ENCODE results near the gene MRPS15. TPM values are rescaled to one million over a fixed set of nuclear protein-coding genes. Genes with fewer than 3 reads are reported as not detected.
"Not testable (repeated sequence)": the region's sequence is repeated elsewhere in the genome, so short reads cannot be mapped to it uniquely, and the experiment has no call there.

Gene MRPS15
- total RNA-seq, 1 experiment from 2014 or later = 116 TPM

DNA sequence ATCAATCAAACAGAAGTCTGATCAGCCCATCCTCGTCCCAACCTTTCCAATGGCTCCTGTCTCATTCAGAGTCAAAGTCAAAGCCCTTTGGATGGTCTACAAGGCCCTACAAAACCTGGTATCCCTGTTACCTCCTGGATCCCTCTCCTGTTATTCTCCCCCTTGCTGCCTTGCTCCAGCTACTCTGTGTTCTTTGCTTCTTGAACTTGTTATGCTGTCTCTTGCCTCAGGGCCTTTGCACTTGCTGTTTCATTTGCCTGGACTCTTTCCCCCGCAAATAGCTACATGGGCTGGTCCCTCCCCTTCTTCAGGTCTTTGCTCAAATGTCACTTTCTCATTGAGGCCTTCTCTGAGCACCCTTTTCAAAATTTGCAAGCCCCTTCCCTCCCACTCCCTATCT lies 19.9 kb upstream of the MRPS15 start:
- no peak for DNase-seq (ENCODE audit: low read depth)

DNA sequence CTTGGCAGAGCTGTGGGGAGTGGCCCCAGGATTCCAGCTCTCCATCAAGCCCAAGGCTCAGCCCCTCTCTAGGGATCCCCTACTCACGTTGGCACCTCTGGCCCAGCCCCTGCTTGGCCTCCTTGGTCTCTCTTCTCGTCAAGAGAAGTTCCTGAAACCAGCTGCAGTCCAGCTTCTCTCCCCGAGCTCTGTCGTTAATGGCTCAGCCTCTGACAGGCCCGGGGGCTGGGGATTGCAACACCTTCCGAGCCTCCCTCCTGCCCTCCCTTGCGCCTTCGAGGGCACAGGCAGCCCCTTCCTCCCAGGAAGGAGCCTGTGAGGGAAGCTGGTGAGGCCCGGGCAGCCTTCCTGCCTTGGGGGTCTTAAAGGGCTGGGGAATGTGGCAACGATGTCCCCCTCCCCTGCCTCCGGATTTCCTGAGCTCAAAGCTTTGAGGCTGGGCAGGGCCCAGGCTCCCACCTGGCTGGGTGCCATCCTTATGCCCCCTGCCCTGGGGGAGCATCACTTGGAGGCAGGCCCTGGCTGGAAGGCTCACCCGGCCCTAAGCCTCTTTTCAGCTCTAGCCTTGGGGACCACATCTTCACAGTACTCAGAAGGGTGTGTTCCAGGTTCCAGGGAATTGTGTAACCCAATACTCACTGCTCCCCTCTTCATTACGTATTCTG lies 18.7 kb upstream of the MRPS15 start, which contains the start of gene CSF3R:
Gene CSF3R, minus strand, starts transcription at position 190 of the 665 bp plus-strand sequence. CDS start 3,417 bp downstream, outside the sequence.
- DNase-seq (ENCODE audit: low read depth) = no peak

DNA sequence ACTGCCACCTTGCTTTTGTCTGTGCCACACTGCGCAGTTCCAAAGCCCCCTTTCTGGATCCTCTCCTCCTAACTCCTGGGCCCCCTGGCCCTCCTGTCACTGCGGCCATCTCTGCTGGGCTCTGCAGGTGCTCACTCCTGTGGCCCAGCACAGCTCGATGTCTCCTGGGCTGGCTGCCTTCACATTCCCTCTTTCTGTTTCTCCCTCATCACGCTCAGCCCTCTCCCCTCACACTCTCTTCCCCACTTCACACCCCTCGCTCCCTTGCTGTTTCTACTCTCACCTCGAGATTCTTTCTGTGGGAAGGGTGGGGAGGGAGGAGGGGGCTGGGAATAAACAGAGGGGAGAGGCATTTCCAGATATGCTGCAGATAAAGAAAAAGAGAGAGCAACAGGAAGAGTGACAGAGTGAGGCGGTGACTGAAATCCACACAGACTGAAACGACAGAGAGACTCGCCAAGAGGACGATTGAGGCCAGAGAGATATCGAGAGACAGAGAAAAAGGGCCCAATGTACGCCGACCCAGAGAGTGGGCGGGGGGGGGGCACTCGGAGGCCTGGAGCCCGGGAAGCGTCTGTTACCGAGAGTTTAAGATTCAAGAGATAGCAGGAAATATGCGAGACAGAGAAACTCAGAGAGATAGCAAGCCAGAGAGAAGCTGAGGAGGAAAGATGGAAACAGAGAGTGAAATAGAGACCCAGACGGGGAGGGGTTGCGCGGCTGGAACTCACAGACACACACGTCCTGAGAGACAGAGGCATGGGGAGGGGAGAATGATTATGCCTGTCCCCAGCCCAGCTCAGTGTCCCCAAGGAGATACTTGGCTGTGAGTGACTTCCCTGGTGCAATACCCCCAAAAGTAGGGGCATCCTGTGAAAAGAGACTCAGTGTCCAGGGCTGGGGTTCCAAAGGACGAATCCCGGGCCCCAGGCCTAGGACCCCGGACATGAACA lies 17.9 kb upstream of the MRPS15 start:
- DNase-seq (ENCODE audit: low read depth) = no peak

DNA sequence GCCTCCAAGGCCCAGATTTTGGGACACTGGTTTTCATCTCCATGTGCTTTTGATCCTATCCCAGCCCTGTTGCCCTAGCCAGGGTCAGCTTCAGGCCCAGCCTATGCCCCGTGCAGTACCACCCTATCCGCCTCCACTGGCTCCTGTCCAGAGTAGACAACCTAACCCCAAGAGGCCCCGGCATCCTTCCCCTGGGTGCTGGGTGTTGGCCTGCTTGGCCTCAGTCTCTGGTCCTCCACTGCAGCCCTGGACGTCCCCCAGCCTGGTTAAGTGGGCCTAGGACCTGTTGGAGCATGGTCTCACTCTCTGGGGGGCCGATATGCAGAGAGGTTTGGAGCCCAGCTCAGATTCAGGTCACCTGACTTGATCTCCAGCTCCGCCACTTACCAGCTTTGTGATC lies 16.9 kb upstream of the MRPS15 start:
- DNase-seq (ENCODE audit: low read depth) = no peak

DNA sequence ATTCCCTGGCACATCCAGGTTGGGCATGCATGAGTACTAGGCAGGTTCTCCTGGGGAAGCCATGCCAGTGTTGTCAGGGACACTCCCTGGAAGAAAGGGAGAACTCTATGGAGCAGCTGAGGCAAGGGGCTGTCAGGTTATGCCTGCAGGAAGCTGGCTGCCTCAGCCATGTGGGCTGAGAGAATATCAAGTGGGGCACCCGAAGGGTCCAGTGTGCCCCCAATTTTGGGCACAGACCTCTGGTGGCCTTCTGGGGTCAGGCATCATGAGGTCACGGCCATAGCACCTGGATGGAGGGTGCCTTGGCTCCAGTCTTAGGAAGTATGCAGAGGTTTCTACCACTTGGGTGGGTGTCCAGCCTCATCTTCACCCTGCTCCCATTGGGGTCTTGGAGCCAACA lies 16.0 kb upstream of the MRPS15 start:
- DNase-seq (ENCODE audit: low read depth) = no peak

DNA sequence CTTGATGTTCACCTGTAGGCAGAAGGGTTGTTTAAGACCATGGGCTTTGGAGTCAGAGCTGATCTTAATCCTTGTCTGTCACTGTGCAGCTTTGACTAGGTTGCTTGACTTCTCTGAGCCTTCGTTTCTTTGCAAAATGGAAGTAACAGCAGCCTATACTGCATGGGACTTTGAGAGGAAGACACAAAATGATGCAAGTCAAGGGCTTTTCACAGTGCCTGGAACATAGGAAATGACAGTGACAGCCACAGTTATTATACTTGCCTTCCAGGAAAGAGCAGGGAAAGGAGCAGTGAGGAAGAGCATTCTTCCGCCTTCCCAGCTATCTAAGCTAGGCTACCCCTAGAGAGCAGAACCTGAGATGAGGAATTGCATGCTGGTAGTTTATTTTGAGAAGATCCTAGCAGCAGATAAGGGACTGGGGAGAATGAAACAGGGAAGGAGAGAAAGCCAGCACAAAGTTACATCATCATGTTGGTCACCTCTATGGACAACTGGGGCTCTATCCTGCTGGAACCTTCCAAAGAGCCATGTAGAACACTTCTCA lies 15.4 kb upstream of the MRPS15 start:
- peak; percentile 19 for DNase-seq (ENCODE audit: low read depth)

DNA sequence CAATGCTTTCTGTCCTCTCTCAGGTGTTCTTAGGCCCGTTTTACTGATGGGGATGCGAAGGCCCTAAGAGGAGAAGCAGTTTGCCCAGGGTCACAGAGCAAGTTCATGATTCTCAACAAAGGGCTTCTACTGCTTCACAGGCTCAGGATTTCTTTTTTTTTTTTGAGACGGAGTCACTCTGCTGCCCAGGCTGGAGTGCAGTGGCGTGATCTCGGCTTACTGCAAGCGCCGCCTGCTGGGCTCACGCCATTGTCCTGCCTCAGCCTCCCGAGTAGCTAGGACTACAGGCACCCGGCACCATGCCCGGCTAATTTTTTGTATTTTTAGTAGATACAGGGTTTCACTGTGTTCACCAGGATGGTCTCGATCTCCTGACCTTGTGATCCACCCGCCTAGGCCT lies 13.4 kb upstream of the MRPS15 start:
- DNase-seq (ENCODE audit: low read depth) = not testable (repeated sequence)

DNA sequence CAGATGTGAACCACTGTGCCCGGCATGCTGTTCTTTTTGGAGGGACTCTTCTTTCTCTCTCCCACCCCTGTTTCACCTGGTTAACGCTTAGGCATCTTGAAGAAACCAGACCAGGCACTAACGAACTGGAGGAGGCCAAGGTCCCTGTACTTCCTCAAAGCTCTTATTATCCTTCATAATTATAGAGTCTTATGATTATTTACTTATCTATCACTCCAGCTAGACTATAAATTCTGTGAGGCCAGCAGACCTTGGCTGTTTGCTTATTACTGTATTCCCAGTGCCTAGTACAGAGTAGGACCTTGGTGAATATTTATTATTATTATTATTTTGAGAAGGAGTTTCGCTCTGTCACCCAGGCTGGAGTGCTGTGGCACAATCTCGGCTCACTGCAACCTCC lies 12.8 kb upstream of the MRPS15 start:
- DNase-seq (ENCODE audit: low read depth) = no peak

DNA sequence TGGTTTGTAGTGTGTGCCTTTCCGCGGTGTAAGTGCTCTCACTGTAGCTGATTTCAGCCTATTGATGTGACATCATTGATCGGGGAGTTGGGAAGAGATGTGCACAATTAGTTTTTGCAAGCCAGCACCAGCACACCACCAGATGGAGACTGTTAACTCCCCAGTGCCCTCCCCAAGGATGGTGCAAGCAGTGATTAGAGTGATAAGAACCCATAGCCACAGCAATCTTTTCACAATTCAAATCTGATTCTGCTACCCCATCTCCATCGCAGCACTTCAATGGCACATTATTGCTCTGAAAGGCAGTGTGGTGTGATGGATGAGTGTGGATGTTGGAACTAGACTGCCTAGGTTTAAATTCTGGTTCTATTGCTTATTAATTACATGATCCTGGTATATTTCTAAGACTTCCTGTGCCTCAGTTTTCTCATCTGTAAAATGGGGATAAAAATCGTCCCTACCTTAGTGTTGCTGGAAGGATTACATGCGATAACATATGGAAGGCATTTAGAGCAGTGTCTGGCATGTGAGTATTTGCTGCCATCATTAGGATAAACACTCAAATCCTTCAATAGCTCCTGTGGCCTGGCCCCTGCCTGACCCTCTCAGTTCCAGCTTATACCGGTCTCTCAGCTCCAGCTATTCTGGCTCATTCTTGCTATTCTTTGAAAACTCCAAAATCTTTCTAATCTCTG lies 11.9 kb upstream of the MRPS15 start:
- DNase-seq (ENCODE audit: low read depth) = no peak

DNA sequence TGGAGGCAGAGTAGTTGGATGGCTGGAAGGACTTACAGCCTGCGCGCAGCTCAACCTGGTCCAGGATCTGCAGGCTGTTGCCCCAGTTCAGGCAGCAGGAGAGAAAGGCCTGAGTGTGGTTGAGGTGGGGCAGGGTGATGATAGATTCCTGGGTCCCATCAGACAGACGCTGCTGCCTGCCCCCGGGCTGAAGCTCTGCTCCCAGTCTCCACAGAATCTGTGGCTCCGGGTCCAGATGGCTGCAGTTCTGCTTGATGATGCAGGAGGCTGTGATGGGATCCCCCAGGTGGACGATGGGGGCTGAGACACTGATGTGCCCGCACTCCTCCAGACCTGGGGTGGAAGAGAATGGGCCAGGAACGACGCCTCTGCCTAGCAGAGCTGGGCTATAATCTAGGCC lies 11.2 kb upstream of the MRPS15 start:
- no peak for DNase-seq (ENCODE audit: low read depth)

DNA sequence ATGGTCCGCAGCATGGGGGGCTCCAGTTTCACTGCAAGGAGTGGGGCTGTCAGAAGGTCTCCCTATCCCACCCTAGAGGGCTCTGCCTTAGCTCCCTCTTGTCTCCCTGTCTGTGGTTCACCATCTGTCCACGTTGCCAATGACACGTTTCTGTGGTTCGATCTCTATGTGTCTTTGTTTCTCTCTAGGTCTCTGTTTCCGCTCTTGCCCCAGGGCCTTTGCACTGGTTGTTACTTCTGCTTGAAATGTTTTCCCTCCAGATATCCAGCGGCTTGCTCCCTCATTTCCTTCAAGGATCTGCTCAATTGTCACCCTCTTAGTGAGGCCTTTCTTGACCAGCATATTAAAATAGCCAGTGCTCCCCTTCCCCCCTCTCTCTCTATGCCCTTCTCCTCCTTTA lies 8.5 kb upstream of the MRPS15 start:
- DNase-seq (ENCODE audit: low read depth) = peak; percentile 35

DNA sequence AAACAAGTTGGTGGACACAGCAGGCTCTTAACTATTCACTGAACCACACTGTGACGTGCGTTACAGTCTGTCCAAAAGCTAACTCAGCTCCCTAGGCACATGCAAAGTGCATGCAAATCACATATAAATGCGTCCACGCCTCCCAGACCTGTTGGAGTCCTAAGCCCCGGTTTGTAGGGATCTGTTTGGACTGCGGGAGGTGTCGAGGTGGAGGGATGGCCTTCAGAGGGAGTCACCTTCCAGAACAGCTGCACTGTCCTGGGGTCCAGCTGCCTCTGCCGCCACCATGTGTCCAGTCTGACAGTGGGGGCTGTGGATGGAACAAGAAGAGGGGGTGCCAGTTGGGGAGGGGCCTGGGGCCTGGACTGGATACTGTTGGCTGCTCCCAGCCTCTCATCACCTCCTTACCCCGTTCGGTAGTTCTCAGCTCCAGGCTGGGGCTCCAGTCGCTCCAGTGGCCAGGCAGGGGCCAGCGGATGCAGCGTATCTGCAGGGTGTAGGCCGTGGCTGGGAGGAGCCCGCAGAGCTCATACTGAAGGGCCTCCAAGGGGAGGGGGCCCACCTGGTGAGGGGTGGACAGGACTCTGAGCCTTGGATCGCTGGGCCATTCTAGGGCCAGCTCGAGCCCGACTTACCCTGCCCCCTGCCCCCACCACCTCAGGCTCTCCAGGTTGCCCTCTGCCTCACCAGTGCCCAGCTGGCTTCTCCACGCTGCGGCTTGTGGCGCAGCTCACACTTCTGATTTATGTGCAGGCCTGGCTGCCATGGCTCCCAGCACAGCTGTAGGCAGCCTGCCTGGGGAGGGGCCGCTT lies 7.9 kb upstream of the MRPS15 start:
- DNase-seq (ENCODE audit: low read depth) = no peak

DNA sequence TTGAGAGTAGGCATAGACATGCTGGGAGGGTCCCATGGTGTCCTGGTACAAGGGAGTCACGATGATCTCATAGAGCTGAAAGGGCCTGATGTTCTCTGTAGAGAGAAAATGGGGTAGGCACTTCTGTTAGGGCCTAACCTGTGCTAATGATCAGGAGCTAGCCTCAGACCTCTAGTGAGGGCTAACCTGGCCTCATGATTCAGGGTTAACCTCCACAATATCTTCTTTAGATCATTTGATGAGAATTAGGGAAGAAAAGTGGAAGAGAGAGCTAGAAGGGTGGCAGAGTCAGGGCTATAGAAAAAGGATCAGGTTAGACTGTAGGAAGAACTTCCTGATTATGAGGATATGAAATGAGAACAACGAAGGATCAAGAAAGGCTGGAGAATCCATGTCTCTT lies 5.0 kb upstream of the MRPS15 start:
- DNase-seq (ENCODE audit: low read depth) = no peak

DNA sequence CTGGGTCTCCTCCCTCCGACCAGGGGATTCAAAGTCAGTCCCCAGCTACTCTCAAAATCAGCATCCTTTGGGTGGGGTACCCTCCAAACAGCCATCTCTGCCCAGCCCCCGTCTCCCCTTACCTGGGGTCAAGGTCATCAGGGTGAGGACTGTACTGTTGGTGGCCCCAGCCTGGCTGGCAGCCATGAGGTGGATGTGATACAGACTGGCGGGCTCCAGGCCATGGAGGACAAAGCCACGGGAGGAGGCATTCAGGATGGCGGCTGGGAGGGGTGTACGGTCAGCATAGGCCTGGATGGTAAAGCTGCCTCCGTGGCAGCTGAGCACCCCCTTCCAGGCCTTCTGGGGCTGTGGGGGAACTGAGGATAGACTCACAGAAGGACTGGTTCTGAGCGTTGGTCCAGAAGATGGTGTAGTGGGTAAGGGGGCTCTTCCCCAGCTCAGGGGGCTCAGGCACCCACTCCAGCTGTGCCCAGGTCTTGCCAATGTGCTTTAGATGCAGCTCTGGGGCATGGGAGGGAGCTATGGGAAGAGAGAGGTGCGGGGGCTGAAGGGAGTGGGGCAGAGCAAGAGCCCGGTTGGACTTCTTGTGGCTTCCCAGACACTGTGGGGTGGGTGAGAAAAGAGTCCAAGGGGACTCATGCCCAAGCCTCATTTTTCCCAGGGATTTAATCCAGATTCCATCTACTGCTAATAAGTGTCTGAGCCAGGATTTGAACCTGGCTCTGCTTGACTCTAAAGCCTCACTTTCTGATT lies 3.7 kb upstream of the MRPS15 start:
- no peak for DNase-seq (ENCODE audit: low read depth)

DNA sequence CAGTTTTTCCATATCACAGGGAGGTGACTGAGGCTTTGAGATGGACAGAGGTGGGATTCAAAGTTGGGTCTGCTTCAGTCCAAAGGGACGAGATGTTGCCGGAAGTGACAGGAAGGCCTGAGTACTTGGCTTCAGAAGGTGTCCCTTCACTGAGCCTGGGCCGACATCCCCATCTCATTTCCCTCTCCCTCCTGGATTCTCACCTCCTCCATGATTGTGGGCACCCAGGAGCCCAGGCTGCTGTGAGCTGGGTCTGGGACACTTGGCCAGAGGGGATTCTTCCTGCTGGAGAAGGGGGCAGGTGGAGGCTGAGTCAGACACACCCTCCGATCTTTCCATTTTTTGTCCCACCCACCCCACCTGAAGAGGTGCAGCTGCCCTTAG lies 2.8 kb upstream of the MRPS15 start:
- DNase-seq (ENCODE audit: low read depth) = no peak

DNA sequence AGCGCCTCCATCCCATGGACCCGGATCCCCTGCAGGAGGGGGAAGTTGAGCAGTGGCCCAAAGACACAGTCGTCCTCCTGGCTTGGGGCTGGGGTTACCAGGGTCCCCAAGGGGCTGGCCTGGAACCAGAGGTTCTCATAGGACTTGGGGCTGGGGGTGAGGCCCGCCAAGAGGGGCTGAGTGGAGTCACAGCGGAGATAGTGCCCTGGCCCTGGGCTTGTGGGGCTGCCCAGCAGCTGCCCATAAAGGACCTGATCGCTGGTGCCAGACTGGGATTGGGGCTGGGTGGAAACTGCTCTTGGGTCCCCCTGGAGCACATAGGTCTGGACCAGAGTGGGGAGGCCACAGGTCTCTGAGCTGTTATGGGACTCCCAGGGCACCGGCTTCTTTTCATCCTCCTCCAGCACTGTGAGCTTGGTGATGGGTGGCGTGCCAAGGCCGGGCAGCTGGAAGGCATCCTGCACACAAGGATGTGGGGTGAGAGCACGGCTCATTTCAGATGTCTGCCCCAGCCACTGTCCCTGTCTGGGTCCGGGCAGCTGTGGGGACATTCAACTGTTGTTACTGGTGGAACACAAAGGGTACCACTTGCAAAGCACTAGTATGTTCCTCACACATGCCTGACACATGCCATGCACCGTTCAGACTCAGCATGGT lies 2.3 kb upstream of the MRPS15 start:
- DNase-seq (ENCODE audit: low read depth) = no peak

DNA sequence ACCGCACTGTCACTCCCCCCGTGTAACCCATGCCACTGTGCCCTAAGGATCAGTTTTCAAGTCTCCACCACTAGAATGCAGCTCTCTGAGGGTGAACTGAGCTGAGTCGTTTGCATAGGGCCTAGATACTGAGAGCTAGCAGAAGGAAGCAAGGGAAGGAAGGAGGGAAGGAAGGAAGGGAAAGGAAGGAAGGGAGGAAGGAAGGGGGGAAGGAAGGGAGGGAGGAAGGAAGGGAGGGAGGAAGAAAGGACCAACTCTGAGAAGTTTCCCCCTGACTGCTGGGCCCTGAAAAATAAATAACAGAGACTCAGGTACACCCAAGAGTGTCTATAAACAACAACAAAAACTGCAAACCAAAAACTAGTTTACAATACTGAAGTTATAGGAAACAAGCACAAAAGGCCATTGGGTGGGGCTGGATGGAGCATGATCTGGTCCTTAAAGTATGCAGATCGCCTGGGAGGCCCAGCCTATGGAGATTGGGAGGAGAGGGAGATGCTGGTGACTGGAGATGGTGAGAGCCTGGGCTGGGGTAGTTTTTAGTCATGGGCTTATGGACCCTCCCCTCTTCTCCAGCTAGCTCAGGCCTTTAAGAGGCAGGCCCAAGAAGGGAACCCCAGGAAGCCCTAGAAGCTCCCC lies 1.7 kb upstream of the MRPS15 start:
- DNase-seq (ENCODE audit: low read depth) = no peak

DNA sequence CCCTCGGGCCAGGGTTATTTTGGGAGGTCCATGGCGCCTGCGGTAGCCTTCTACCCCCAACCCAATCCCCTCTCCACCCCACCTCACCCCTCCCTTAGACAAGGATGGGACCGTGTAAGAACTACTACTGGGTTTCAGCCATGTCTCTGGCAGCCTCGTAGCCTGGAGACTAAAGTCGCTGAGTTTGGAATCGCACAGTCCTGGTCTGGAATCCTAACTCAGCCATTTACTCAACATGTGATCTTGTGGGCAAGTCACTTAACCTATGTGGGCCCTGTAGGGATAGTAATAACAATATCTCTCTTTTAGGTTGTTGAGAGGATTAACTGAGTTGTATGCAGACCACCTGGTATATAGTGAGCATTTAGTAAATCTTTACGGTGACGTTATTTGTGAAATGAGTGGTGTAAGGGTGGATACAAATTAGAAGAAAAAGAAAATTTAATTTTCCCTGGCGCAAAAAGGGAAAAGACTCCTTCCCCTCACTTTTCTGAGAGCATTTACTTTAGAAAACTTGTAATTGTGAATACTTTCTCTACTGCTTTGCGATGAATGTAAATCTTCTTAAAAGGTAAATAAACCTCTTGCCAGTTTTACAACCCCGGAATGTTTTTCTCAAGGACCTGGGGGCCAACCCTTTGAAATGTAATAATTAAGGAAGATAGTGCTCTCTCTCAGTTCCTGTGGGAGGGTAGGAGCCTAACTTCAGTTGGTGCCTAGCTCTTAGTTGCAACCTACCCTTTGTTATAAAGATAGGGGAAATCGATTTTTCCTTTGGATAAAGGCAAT lies 615 bp upstream of the MRPS15 start:
- DNase-seq (ENCODE audit: low read depth) = no peak

DNA sequence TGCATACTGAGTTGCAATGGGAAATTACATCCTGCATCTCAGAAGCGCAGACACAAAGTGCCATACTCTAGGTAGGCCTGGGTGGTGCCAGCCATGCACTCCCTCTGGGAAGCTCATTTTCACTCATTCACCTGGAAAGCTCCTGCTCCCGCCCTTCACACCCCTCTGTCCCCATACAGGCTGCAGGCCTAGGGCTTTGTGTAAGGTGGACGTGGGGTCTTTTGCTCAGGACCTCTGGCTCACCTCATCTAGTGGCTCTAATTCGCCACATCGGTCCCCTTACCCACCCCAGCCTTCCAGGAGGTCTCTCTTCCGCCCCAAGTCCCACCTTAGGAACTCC lies 751 bp downstream of the MRPS15 start:
- no peak for DNase-seq (ENCODE audit: low read depth)
